ENCODE data around the gene PITPNC1.

Gene PITPNC1

GRCh38 chr17:67443931-67444595 is 67.0 kb downstream of the PITPNC1 start:
- no peak for TF ChIP-seq CTCF (IDR thresholded peaks at IDR 0.05)

- TF ChIP-seq CTCF (IDR thresholded peaks at IDR 0.05): no peak
Observed at GRCh38 chr17:67448449-67448848, 71.4 kb downstream of the PITPNC1 start.

- TF ChIP-seq CTCF (IDR thresholded peaks at IDR 0.05): no peak
Observed at GRCh38 chr17:67449065-67449464, 72.0 kb downstream of the PITPNC1 start.

GRCh38 chr17:67449845-67450755 is 73.0 kb downstream of the PITPNC1 start:
- TF ChIP-seq CTCF (IDR thresholded peaks at IDR 0.05): no peak

- no peak for TF ChIP-seq CTCF (IDR thresholded peaks at IDR 0.05)
Observed at GRCh38 chr17:67452681-67453554, 75.8 kb downstream of the PITPNC1 start.

- no peak for TF ChIP-seq CTCF (IDR thresholded peaks at IDR 0.05)
Observed at GRCh38 chr17:67456103-67456502, 79.0 kb downstream of the PITPNC1 start.

GRCh38 chr17:67456889-67457288 is 79.8 kb downstream of the PITPNC1 start:
- TF ChIP-seq CTCF (IDR thresholded peaks at IDR 0.05): no peak
